GM12878 (cell line): Measurements from ENCODE around the gene SETBP1. TPM values are rescaled to one million over a fixed set of nuclear protein-coding genes. Genes with fewer than 3 reads are reported as not detected.

Experiments used
- ATAC-seq: fragments of 200-7000 bp; cut with Tn5 transposase; 3 replicates; pipeline ENCODE4 v1.9.1; 2020; ENCODE audit warnings: mild to moderate bottlenecking, moderate library complexity
- BruUV-seq: library from RNA; stranded (reverse); fragments of 400-500 nt; replicated peaks from 2 replicates; lab custom pipeline; 2021; lab: Mats Ljungman, UMichigan
- CTCF ChIA-PET: fragments of 300-600 bp; sonication (Branson Sonifier 250); formaldehyde crosslinking; extraction: SDS; loops from one replicate; lab custom pipeline; 2021; ENCODE audit warnings: inconsistent platforms; lab: Yijun Ruan, JAX
- POLR2A ChIA-PET: fragments of 350-600 bp; formaldehyde crosslinking; extraction: SDS; loops from one replicate; lab custom pipeline; 2021; ENCODE audit warnings: inconsistent platforms; lab: Charles Lee
- RAD21 ChIA-PET: fragments of 300-600 bp; sonication (Branson Sonifier 250); formaldehyde crosslinking; loops from one replicate; lab custom pipeline; 2023; ENCODE audit warnings: antibody characterized with exemption; ENCODE audit not compliant: unreplicated experiment; lab: Charles Lee
- SMC1A ChIA-PET: fragments of 300-600 bp; sonication (Branson Sonifier 250); formaldehyde crosslinking; loops from one replicate; lab custom pipeline; 2023; ENCODE audit not compliant: unreplicated experiment, uncharacterized antibody; lab: Charles Lee
- DNase-seq: peaks from one replicate; pipeline ENCODE4 v3.0.0-alpha.2; 2011; ENCODE audit warnings: low read depth, low spot score
- FAIRE-seq: peaks from 3 replicates; lab custom pipeline; 2011; peaks lifted over from hg19 to GRCh38; lab: Jason Lieb, UNC
- H2AFZ ChIP-seq: 2 replicates; pipeline ENCODE4 v1.6.0; 2011; ENCODE audit warnings: low read depth, low read length, control low read depth; ENCODE audit not compliant: control insufficient read depth
- H3K27ac ChIP-seq: 2 replicates; pipeline ENCODE4 v1.5.1; 2011; ENCODE audit warnings: control low read depth; ENCODE audit not compliant: control insufficient read depth, insufficient read depth
- H3K27me3 ChIP-seq, 2 experiments: replicated peaks in 1 of 2; 2 replicates each; pipeline versions ENCODE4 v1.6.0 to v1.6.1; 2011; ENCODE audit warnings: low read length in 1 of 2; ENCODE audit not compliant: control insufficient read depth in 2 of 2, insufficient read depth in 2 of 2
- H3K36me3 ChIP-seq, 2 experiments: 2 replicates each; pipeline ENCODE4 v1.5.1; 2011; ENCODE audit warnings: low read length in 1 of 2; ENCODE audit not compliant: control insufficient read depth in 2 of 2, insufficient read depth in 2 of 2
- H3K4me1 ChIP-seq: 2 replicates; pipeline ENCODE4 v1.6.1; 2011; ENCODE audit warnings: mild to moderate bottlenecking, low read length, moderate library complexity, mixed read lengths; ENCODE audit not compliant: control insufficient read depth, insufficient read depth
- H3K4me2 ChIP-seq: 2 replicates; pipeline ENCODE4 v1.6.0; 2011; ENCODE audit warnings: control low read depth; ENCODE audit not compliant: control insufficient read depth, insufficient read depth
- H3K4me3 ChIP-seq: fragments of 200-600 bp; sonication (generic); 2 replicates; pipeline ENCODE4 v1.5.1; 2016
- H3K79me2 ChIP-seq: 2 replicates; pipeline ENCODE4 v1.6.0; 2011; ENCODE audit warnings: low read length; ENCODE audit not compliant: control insufficient read depth, insufficient read depth
- H3K9ac ChIP-seq: 2 replicates; pipeline ENCODE4 v1.8.0; 2011; ENCODE audit warnings: low read length, control low read depth, mixed read lengths; ENCODE audit not compliant: control insufficient read depth, insufficient read depth
- H3K9me3 ChIP-seq: replicated peaks from 3 replicates; pipeline ENCODE4 v1.5.1; 2011; ENCODE audit warnings: mild to moderate bottlenecking, low read length; ENCODE audit not compliant: control insufficient read depth, insufficient read depth
- H4K20me1 ChIP-seq: 2 replicates; pipeline ENCODE4 v1.6.0; 2011; ENCODE audit not compliant: control insufficient read depth, insufficient read depth
- ASH2L ChIP-seq: fragments of 300-600, 200-600 bp; sonication (generic); IDR thresholded peaks from 2 replicates; pipeline ENCODE4 v1.6.1; 2017; ENCODE audit warnings: low read depth, mild to moderate bottlenecking, borderline replicate concordance
- E4F1 ChIP-seq: fragments of 450-650 bp; IDR thresholded peaks from 2 replicates; pipeline ENCODE4 v1.6.1; 2018; ENCODE audit warnings: borderline replicate concordance, mild to moderate bottlenecking; ENCODE audit not compliant: partially characterized antibody
- FOS ChIP-seq: IDR thresholded peaks from 3 replicates; pipeline ENCODE4 v1.6.1; 2011; ENCODE audit warnings: borderline replicate concordance; ENCODE audit not compliant: insufficient read length; ENCODE audit errors: extremely low read depth
- HDAC6 ChIP-seq: fragments of 200-600 bp; sonication (generic); IDR thresholded peaks from one replicate; pipeline ENCODE4 v1.8.0; 2017; ENCODE audit warnings: antibody characterized with exemption; ENCODE audit not compliant: unreplicated experiment
- JUND ChIP-seq: IDR thresholded peaks from 2 replicates; pipeline ENCODE4 v1.6.1; 2012; ENCODE audit warnings: low read depth, mild to moderate bottlenecking, low read length, improper control_type of control experiment, moderate library complexity
- NR2C2 ChIP-seq: IDR thresholded peaks from 2 replicates; pipeline ENCODE4 v1.6.1; 2011; ENCODE audit warnings: borderline replicate concordance, low read depth; ENCODE audit not compliant: control insufficient read depth, insufficient read length
- RELB ChIP-seq: fragments of 450-650 bp; IDR thresholded peaks from 2 replicates; pipeline ENCODE4 v1.6.1; 2017; ENCODE audit warnings: low read depth, mild to moderate bottlenecking, moderate library complexity
- SUZ12 ChIP-seq: fragments of 200-600 bp; sonication (generic); IDR thresholded peaks from one replicate; pipeline ENCODE4 v1.6.1; 2018; ENCODE audit warnings: antibody characterized with exemption, mild to moderate bottlenecking; ENCODE audit not compliant: unreplicated experiment
- ZBTB40 ChIP-seq: fragments of 450-650 bp; IDR thresholded peaks from 2 replicates; pipeline ENCODE4 v1.6.1; 2016; ENCODE audit warnings: mild to moderate bottlenecking, moderate library complexity, borderline replicate concordance
- ZNF592 ChIP-seq: fragments of 450-650 bp; IDR thresholded peaks from 2 replicates; pipeline ENCODE4 v1.6.1; 2017; ENCODE audit warnings: mild to moderate bottlenecking, moderate library complexity
- WGBS: methylation state at CpG from one replicate; pipeline ENCODE4 v1.1.6; 2016; ENCODE audit warnings: low lambda C conversion rate; ENCODE audit not compliant: insufficient replicate concordance, insufficient coverage; ENCODE audit errors: missing lambda C conversion rate; 5-methylcytosine and 5-hydroxymethylcytosine counted together
- in situ Hi-C: fragments of 300-500 bp; cut with MboI; formaldehyde crosslinking; loops from 9 replicates; pipeline ENCODE4 v1.14.3; 2018; ENCODE audit warnings: mixed read lengths
- intact Hi-C: fragments of 100-400 bp; cut with micrococcal nuclease; formaldehyde crosslinking; loops from one replicate; pipeline ENCODE4 v1.14.2; 2022; ENCODE audit not compliant: unreplicated experiment
- polyA plus RNA-seq, 11 experiments: library from polyadenylated mRNA; depleted of rRNA in 4 of 11; unstranded in 6 of 11; stranded (reverse) in 5 of 11; fragments of >200 nt; fragmentation: Nextera tagmentation in 4 of 11; fragmentation: Illumina TruSeq in 1 of 11; extraction: Ambion mirVana in 4 of 11; extraction: Trizol in 1 of 11; gene quantifications; 1 replicate in 1 of 11; 2 replicates in 10 of 11; pipeline versions ENCODE4 v1.2.1 to v1.2.3, GENCODE V29; 2011 to 2016; ENCODE audit warnings: inconsistent platforms in 2 of 11, missing spikeins in 2 of 11, low read depth in 1 of 11
- total RNA-seq, 4 experiments: library from RNA; depleted of rRNA in 3 of 4; stranded (reverse); fragments of >200 nt in 3 of 4; fragmentation: Illumina TruSeq in 1 of 4; extraction: Trizol in 1 of 4; gene quantifications; 2 replicates each; pipeline versions ENCODE4 v1.2.1 to v1.2.3, GENCODE V29; 2013 to 2021

Gene SETBP1
- total and polyA plus RNA-seq, 10 of the 15 experiments (the other 5 are each of a cell fraction or from before 2014, with no cell fraction given), result 0.99 to 29.7 (median 8.3) TPM

- Histone ChIP-seq H3K36me3 (no peaks in the 10 kb centered on the region), H3K9me3 (no peaks in the 10 kb centered on the region), H3K9ac (no peak overlapping the region), H3K4me1 (peaks cover 28% of the 10 kb centered on the region), H2AFZ (no peak overlapping the region), H3K27me3 (no peaks in the 10 kb centered on the region), H4K20me1 (no peaks in the 10 kb centered on the region), H3K4me3 (no peak overlapping the region), H3K27ac (no peak overlapping the region), H3K4me2 (no peak overlapping the region), H3K79me2 (no peaks in the 10 kb centered on the region; the same call in none of the 2 replicates)
- ChIA-PET CTCF (interaction anchor here (0.6 to 1.0 kb wide), 2 partner anchors 42 to 54 kb away, joined by 3 read pairs; no protein-coding TSS in a partner anchor), SMC1A (interaction anchor here (9.9 kb wide), 1 partner anchor 15 kb away, joined by 57 read pairs; no protein-coding TSS in a partner anchor), POLR2A (no interaction called here), RAD21 (interaction anchor here (0.8 kb wide), 1 partner anchor 9 kb away, joined by 3 read pairs; no protein-coding TSS in a partner anchor)
- in situ Hi-C loops (no loop called here), intact Hi-C loops (no loop called here)
- 68% methylated on average over 2 of the region's 2 CpGs for WGBS
- no peak for DNase-seq
- BruUV-seq, result no TSS peak
- no peak for ATAC-seq
- no peak for FAIRE-seq
- TF ChIP-seq ZBTB40 (no peak), NR2C2 (no peak), FOS (no peak), ZNF592 (no peak), HDAC6 (no peak), RELB (no peak), E4F1 (no peak), JUND (no peak), SUZ12 (no peak), ASH2L (no peak)
Observed at GRCh38 chr18:44915661-44916060, 235.0 kb downstream of the SETBP1 start.
